K562 (cell line): ENCODE data around the gene PIP5KL1. TPM values are rescaled to one million over a fixed set of nuclear protein-coding genes. Genes with fewer than 3 reads are reported as not detected.

Experiments used
- BRF1 ChIP-seq: IDR thresholded peaks from 3 replicates; pipeline ENCODE4 v1.6.1; 2011; ENCODE audit warnings: borderline replicate concordance, mild to moderate bottlenecking; ENCODE audit not compliant: insufficient read length; ENCODE audit errors: extremely low read depth
- COPS2 ChIP-seq: fragments of 450-650 bp; conservative IDR thresholded peaks from 2 replicates; pipeline ENCODE4 v1.6.1; 2016; ENCODE audit warnings: mild to moderate bottlenecking, moderate library complexity
- CTBP1 ChIP-seq: fragments of 450-650 bp; IDR thresholded peaks from 2 replicates; pipeline ENCODE4 v1.6.1; 2016; ENCODE audit warnings: borderline replicate concordance
- KLF6 ChIP-seq: fragments of 250-450 bp; sonication (Bioruptor Pico); IDR thresholded peaks from 2 replicates; pipeline ENCODE4 v1.4.0; 2020; ENCODE audit warnings: mild to moderate bottlenecking, moderate library complexity, borderline replicate concordance
- MED1 ChIP-seq: sonication (generic); formaldehyde crosslinking; IDR thresholded peaks from 2 replicates; pipeline ENCODE4 v1.8.1; 2023; ENCODE audit warnings: missing genetic modification reagents, borderline replicate concordance
- RBM25 ChIP-seq: fragments of 200-400 bp; formaldehyde crosslinking; IDR thresholded peaks from 2 replicates; pipeline ENCODE4 v1.6.1; 2018; ENCODE audit warnings: low read length, low read depth, moderate library complexity; ENCODE audit not compliant: severe bottlenecking
- SMARCA5 ChIP-seq: fragments of 450-650 bp; IDR thresholded peaks from 2 replicates; pipeline ENCODE4 v1.6.1; 2016
- TCF15 ChIP-seq: fragments of 250-450 bp; sonication (Bioruptor Pico); IDR thresholded peaks from 2 replicates; pipeline ENCODE4 v1.8.0; 2022; ENCODE audit warnings: moderate library complexity, mild to moderate bottlenecking, inconsistent platforms
- TOE1 ChIP-seq, 2 experiments: fragments of 450-650 bp in 1 of 2; sonication (generic) in 1 of 2; formaldehyde crosslinking in 1 of 2; IDR thresholded peaks; 2 replicates each; pipeline versions ENCODE4 v1.7.1 to v1.8.0; 2016 to 2022; ENCODE audit warnings: borderline replicate concordance in 2 of 2, mild to moderate bottlenecking in 2 of 2, antibody characterized with exemption in 1 of 2, inconsistent platforms in 1 of 2, low read depth in 1 of 2, missing genetic modification reagents in 1 of 2, moderate library complexity in 1 of 2
- ZC3H4 ChIP-seq: sonication (generic); formaldehyde crosslinking; IDR thresholded peaks from 2 replicates; pipeline ENCODE4 v1.9.0; 2021; ENCODE audit warnings: missing genetic modification reagents, borderline replicate concordance
- ZKSCAN1 ChIP-seq: fragments of 150-350 bp; IDR thresholded peaks from 2 replicates; pipeline ENCODE4 v1.6.1; 2016; ENCODE audit warnings: low read depth, low read length
- ZNF133 ChIP-seq: fragments of 250-450 bp; sonication (Bioruptor Pico); IDR thresholded peaks from 2 replicates; pipeline ENCODE4 v1.4.0; 2020; ENCODE audit warnings: mild to moderate bottlenecking
- ZNF280A ChIP-seq: fragments of 450-650 bp; IDR thresholded peaks from 2 replicates; pipeline ENCODE4 v1.6.1; 2018; ENCODE audit warnings: mild to moderate bottlenecking, low read depth; ENCODE audit not compliant: partially characterized antibody
- ZNF584 ChIP-seq: fragments of 200-800 bp; sonication (Bioruptor generic); IDR thresholded peaks from 2 replicates; pipeline ENCODE4 v1.6.1; 2016; ENCODE audit warnings: low read depth, mild to moderate bottlenecking, missing genetic modification characterization, missing compliant biosample characterization
- polyA plus RNA-seq, 8 experiments: library from polyadenylated mRNA; depleted of rRNA in 4 of 8; stranded (reverse) in 5 of 8; unstranded in 3 of 8; fragments of >200 nt; fragmentation: Nextera tagmentation in 2 of 8; fragmentation: Illumina TruSeq in 1 of 8; extraction: Ambion mirVana in 2 of 8; extraction: Trizol in 1 of 8; gene quantifications; 2 replicates each; pipeline versions ENCODE4 v1.2.1 to v1.2.3, GENCODE V29; 2011 to 2014; ENCODE audit warnings: inconsistent platforms in 1 of 8, missing spikeins in 1 of 8
- total RNA-seq, 7 experiments: library from RNA; depleted of rRNA in 6 of 7; stranded (reverse); fragments of >200 nt in 6 of 7; fragmentation: Illumina TruSeq in 2 of 7; extraction: Trizol in 2 of 7; gene quantifications; 2 replicates each; pipeline versions ENCODE4 v1.2.1 to v1.2.3, GENCODE V29; 2011 to 2021; ENCODE audit warnings: low replicate concordance in 1 of 7

PIP5KL1 gene
- total and polyA plus RNA-seq, 9 of the 15 experiments (the other 6 are each of a cell fraction or from before 2014, with no cell fraction given): 0.18 to 4.8 (median 1.2) TPM

GRCh38 chr9:127928676-127929624 is 1.6 kb downstream of the PIP5KL1 start (continued):
- TF ChIP-seq ZNF280A (no peak), MED1 (CRISPR knock-in tag) (no peak), RBM25 (peak; percentile 69), CTBP1 (no peak), ZNF584 (CRISPR knock-in tag) (no peak), ZC3H4 (CRISPR knock-in tag) (no peak), ZNF133 (CRISPR knock-in tag) (no peak), ZKSCAN1 (peak; percentile 59; the same call in 1 of the 2 replicates), TCF15 (CRISPR knock-in tag) (no peak), COPS2 (no peak), TOE1 (IDR thresholded peaks at IDR 0.05; ENCODE audit: borderline replicate concordance) (no peak), TOE1 (CRISPR knock-in tag; IDR thresholded peaks at IDR 0.05; ENCODE audit: borderline replicate concordance, low read depth) (no peak), BRF1 (no peak), KLF6 (no peak), SMARCA5 (0 out of 2 replicates have a peak, but pooled peaks have one; percentile 43)
